Activated CD8-positive, alpha-beta memory T cell treated with anti-CD3 and anti-CD28 coated beads for 1 hour (primary cell): ENCODE results near the gene RAB36.

Experiments
- DNase-seq, 2 donors: peaks; one replicate each; pipeline ENCODE4 v3.0.0-alpha.2; 2020; ENCODE audit warnings: low read depth in 1 of 2; ENCODE audit errors: extremely low read depth in 1 of 2

The RAB36 gene

GRCh38 chr22:23137468-23137867 lies 7.8 kb upstream of the RAB36 start:
- no peak for DNase-seq

- peak; percentile 8 to 21 for DNase-seq
Measured at GRCh38 chr22:23137905-23138561, 7.2 kb upstream of the RAB36 start.

- no peak for DNase-seq
Measured at GRCh38 chr22:23138584-23139435, 6.5 kb upstream of the RAB36 start.

- no peak for DNase-seq
Measured at GRCh38 chr22:23140385-23140784, 4.9 kb upstream of the RAB36 start.

- no peak for DNase-seq
Measured at GRCh38 chr22:23142546-23143105, 2.7 kb upstream of the RAB36 start.

- DNase-seq: no peak
Measured at GRCh38 chr22:23143119-23143518, 2.2 kb upstream of the RAB36 start.

GRCh38 chr22:23144432-23144831 lies 845 bp upstream of the RAB36 start:
- DNase-seq: no peak

GRCh38 chr22:23145878-23146470 lies 697 bp downstream of the RAB36 start:
- DNase-seq: no peak

GRCh38 chr22:23146478-23147205 lies 1.4 kb downstream of the RAB36 start:
- no peak for DNase-seq

- no peak for DNase-seq
Measured at GRCh38 chr22:23147617-23148387, 2.5 kb downstream of the RAB36 start.

GRCh38 chr22:23149743-23150238 lies 4.5 kb downstream of the RAB36 start:
- DNase-seq: no peak

- DNase-seq: no peak
Measured at GRCh38 chr22:23150762-23151161, 5.5 kb downstream of the RAB36 start.

GRCh38 chr22:23151827-23152226 lies 6.5 kb downstream of the RAB36 start:
- no peak for DNase-seq

- DNase-seq: no peak
Measured at GRCh38 chr22:23152238-23153114, 7.2 kb downstream of the RAB36 start.

- DNase-seq: no peak
Measured at GRCh38 chr22:23153994-23154393, 8.7 kb downstream of the RAB36 start.

- DNase-seq: no peak
Measured at GRCh38 chr22:23154461-23154860, 9.2 kb downstream of the RAB36 start.

- DNase-seq: no peak
Measured at GRCh38 chr22:23155143-23155542, 9.9 kb downstream of the RAB36 start.

GRCh38 chr22:23155831-23156230 lies 10.6 kb downstream of the RAB36 start:
- no peak for DNase-seq

GRCh38 chr22:23156286-23156685 lies 11.0 kb downstream of the RAB36 start:
- no peak for DNase-seq
